K562 (cell line): ENCODE measurements around the gene IL12B. TPM values are rescaled to one million over a fixed set of nuclear protein-coding genes. Genes with fewer than 3 reads are reported as not detected.
A peak's percentile ranks its signal among the peaks of the same experiment; 100 is the strongest.

Experiments used
- CBX2 ChIP-seq: fragments of 200-600 bp; sonication (generic); IDR thresholded peaks from one replicate; pipeline ENCODE4 v1.6.1; 2012; ENCODE audit warnings: mild to moderate bottlenecking, low read length, inconsistent platforms; ENCODE audit not compliant: insufficient read depth, poor library complexity, severe bottlenecking
- FOSL1 ChIP-seq: fragments of 200-800 bp; sonication (Bioruptor generic); conservative IDR thresholded peaks from 2 replicates; pipeline ENCODE4 v1.6.1; 2016; ENCODE audit warnings: missing genetic modification characterization, missing compliant biosample characterization
- HIVEP1 ChIP-seq: fragments of 250-450 bp; sonication (Bioruptor Pico); IDR thresholded peaks from 2 replicates; pipeline ENCODE4 v1.4.0; 2020; ENCODE audit warnings: mild to moderate bottlenecking
- NCOA1 ChIP-seq: fragments of 450-650 bp; IDR thresholded peaks from 2 replicates; pipeline ENCODE4 v1.6.1; 2016; ENCODE audit warnings: low read depth
- NCOR1 ChIP-seq: fragments of 450-650 bp; IDR thresholded peaks from 2 replicates; pipeline ENCODE4 v1.6.1; 2016; ENCODE audit warnings: mild to moderate bottlenecking, moderate library complexity
- OTX1 ChIP-seq: fragments of 450-650 bp; formaldehyde crosslinking; IDR thresholded peaks from 2 replicates; pipeline ENCODE4 v1.4.0; 2022; ENCODE audit warnings: mild to moderate bottlenecking
- PPARD ChIP-seq: fragments of 250-450 bp; sonication (Bioruptor Pico); IDR thresholded peaks from 2 replicates; pipeline ENCODE4 v1.8.0; 2022; ENCODE audit warnings: inconsistent platforms, mild to moderate bottlenecking, moderate library complexity
- SOX6 ChIP-seq: fragments of 450-650 bp; IDR thresholded peaks from 2 replicates; pipeline ENCODE4 v1.6.1; 2014; ENCODE audit warnings: mild to moderate bottlenecking
- U2AF1 ChIP-seq: fragments of 200-400 bp; formaldehyde crosslinking; optimal IDR thresholded peaks from 2 replicates; pipeline ENCODE3; 2017; ENCODE audit warnings: mild to moderate bottlenecking, low read depth, low read length, moderate library complexity
- ZNF12 ChIP-seq: sonication (generic); formaldehyde crosslinking; IDR thresholded peaks from 2 replicates; pipeline ENCODE4 v1.4.0; 2020; ENCODE audit warnings: mild to moderate bottlenecking, missing genetic modification reagents
- ZNF79 ChIP-seq: fragments of 250-450 bp; sonication (Bioruptor Pico); IDR thresholded peaks from 2 replicates; pipeline ENCODE4 v1.4.0; 2020; ENCODE audit warnings: low read depth, mild to moderate bottlenecking, moderate library complexity
- polyA plus RNA-seq, 8 experiments: library from polyadenylated mRNA; depleted of rRNA in 4 of 8; stranded (reverse) in 5 of 8; unstranded in 3 of 8; fragments of >200 nt; fragmentation: Nextera tagmentation in 2 of 8; fragmentation: Illumina TruSeq in 1 of 8; extraction: Ambion mirVana in 2 of 8; extraction: Trizol in 1 of 8; gene quantifications; 2 replicates each; pipeline versions ENCODE4 v1.2.1 to v1.2.3, GENCODE V29; 2011 to 2014; ENCODE audit warnings: inconsistent platforms in 1 of 8, missing spikeins in 1 of 8
- total RNA-seq, 7 experiments: library from RNA; depleted of rRNA in 6 of 7; stranded (reverse); fragments of >200 nt in 6 of 7; fragmentation: Illumina TruSeq in 2 of 7; extraction: Trizol in 2 of 7; gene quantifications; 2 replicates each; pipeline versions ENCODE4 v1.2.1 to v1.2.3, GENCODE V29; 2011 to 2021; ENCODE audit warnings: low replicate concordance in 1 of 7
- TF ChIP-seq, protein P1 (sequence below), 2 experiments: fragments of 450-650 bp in 1 of 2; sonication (generic) in 1 of 2; formaldehyde crosslinking in 1 of 2; IDR thresholded peaks; 2 replicates each; pipeline versions ENCODE4 v1.7.1 to v1.9.0; 2016 to 2022; ENCODE audit warnings: inconsistent platforms in 1 of 2, mild to moderate bottlenecking in 1 of 2, missing genetic modification reagents in 1 of 2
- TF ChIP-seq, protein P2 (sequence below): fragments of 250-450 bp; sonication (Bioruptor Pico); IDR thresholded peaks from 2 replicates; pipeline ENCODE4 v1.8.0; 2021; ENCODE audit warnings: mild to moderate bottlenecking, moderate library complexity
- TF ChIP-seq, protein P3 (sequence below): sonication (generic); formaldehyde crosslinking; IDR thresholded peaks from 2 replicates; pipeline ENCODE4 v1.8.1; 2023; ENCODE audit warnings: mild to moderate bottlenecking, missing genetic modification reagents

The IL12B gene
- total and polyA plus RNA-seq, 9 of the 15 experiments (the other 6 are each of a cell fraction or from before 2014, with no cell fraction given): not detected

DNA sequence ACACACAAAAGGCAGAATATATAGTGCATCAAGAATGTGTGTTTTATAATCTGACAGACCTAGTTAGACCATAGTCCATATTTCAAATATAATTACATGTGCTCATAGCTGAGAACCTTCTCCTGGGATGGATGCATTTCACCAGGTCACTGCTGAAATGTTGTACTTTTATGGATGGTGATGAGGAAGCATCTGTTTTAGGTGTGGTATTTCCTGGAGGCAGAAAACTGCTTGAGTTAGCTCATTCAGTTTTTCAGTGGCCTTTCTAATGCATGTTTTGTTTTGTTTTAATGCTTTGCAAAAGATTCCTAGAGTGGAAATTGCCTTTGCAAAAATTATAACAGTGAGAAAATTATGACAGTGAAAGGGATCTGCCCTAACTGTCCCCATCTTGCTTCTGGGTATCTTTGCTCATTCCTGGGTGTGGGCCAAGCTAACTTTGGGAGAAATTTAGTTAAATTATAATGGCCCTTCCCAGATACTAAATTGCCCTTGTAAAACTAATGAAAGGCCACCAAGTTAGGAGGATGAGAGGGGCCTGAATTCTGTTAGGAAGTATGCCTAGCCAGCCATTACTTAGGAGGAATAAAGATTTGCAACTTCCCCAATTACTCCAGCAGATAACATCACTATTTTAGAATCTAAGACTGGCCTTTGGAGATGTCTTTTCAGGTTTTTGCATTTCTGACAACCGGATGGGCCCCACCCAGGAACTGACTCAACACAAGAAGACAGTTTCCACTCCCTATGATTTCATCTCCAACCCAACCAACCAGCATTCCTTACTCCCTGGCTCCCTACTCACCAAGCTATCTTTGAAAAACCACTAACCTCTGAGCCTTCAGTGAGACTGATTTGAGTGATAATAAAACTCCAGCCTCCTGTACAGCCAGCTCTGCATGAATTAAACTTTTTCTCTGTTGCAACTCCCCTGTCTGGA lies 7.0 kb upstream of the IL12B start (continued):
- peak; percentile 81 for TF ChIP-seq ZNF79 (CRISPR knock-in tag)
- TF ChIP-seq, protein P1, sequence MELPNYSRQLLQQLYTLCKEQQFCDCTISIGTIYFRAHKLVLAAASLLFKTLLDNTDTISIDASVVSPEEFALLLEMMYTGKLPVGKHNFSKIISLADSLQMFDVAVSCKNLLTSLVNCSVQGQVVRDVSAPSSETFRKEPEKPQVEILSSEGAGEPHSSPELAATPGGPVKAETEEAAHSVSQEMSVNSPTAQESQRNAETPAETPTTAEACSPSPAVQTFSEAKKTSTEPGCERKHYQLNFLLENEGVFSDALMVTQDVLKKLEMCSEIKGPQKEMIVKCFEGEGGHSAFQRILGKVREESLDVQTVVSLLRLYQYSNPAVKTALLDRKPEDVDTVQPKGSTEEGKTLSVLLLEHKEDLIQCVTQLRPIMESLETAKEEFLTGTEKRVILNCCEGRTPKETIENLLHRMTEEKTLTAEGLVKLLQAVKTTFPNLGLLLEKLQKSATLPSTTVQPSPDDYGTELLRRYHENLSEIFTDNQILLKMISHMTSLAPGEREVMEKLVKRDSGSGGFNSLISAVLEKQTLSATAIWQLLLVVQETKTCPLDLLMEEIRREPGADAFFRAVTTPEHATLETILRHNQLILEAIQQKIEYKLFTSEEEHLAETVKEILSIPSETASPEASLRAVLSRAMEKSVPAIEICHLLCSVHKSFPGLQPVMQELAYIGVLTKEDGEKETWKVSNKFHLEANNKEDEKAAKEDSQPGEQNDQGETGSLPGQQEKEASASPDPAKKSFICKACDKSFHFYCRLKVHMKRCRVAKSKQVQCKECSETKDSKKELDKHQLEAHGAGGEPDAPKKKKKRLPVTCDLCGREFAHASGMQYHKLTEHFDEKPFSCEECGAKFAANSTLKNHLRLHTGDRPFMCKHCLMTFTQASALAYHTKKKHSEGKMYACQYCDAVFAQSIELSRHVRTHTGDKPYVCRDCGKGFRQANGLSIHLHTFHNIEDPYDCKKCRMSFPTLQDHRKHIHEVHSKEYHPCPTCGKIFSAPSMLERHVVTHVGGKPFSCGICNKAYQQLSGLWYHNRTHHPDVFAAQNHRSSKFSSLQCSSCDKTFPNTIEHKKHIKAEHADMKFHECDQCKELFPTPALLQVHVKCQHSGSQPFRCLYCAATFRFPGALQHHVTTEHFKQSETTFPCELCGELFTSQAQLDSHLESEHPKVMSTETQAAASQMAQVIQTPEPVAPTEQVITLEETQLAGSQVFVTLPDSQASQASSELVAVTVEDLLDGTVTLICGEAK (IDR thresholded peaks at IDR 0.05): peak; percentile 53; the same call in 1 of the 2 replicates
- TF ChIP-seq, protein P1 (CRISPR knock-in tag; IDR thresholded peaks at IDR 0.05): no peak
- no peak for TF ChIP-seq ZNF12 (CRISPR knock-in tag)
- TF ChIP-seq OTX1 (CRISPR knock-in tag): no peak
- TF ChIP-seq, protein P2, sequence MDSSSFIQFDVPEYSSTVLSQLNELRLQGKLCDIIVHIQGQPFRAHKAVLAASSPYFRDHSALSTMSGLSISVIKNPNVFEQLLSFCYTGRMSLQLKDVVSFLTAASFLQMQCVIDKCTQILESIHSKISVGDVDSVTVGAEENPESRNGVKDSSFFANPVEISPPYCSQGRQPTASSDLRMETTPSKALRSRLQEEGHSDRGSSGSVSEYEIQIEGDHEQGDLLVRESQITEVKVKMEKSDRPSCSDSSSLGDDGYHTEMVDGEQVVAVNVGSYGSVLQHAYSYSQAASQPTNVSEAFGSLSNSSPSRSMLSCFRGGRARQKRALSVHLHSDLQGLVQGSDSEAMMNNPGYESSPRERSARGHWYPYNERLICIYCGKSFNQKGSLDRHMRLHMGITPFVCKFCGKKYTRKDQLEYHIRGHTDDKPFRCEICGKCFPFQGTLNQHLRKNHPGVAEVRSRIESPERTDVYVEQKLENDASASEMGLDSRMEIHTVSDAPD (CRISPR knock-in tag): no peak
- no peak for TF ChIP-seq NCOA1
- peak; percentile 88 for TF ChIP-seq FOSL1 (tag)
- TF ChIP-seq HIVEP1 (CRISPR knock-in tag): no peak
- TF ChIP-seq PPARD (CRISPR knock-in tag): no peak
- TF ChIP-seq CBX2: no peak
- TF ChIP-seq NCOR1: no peak
- TF ChIP-seq SOX6: peak; percentile 42; the same call in 1 of the 2 replicates
- TF ChIP-seq, protein P3, sequence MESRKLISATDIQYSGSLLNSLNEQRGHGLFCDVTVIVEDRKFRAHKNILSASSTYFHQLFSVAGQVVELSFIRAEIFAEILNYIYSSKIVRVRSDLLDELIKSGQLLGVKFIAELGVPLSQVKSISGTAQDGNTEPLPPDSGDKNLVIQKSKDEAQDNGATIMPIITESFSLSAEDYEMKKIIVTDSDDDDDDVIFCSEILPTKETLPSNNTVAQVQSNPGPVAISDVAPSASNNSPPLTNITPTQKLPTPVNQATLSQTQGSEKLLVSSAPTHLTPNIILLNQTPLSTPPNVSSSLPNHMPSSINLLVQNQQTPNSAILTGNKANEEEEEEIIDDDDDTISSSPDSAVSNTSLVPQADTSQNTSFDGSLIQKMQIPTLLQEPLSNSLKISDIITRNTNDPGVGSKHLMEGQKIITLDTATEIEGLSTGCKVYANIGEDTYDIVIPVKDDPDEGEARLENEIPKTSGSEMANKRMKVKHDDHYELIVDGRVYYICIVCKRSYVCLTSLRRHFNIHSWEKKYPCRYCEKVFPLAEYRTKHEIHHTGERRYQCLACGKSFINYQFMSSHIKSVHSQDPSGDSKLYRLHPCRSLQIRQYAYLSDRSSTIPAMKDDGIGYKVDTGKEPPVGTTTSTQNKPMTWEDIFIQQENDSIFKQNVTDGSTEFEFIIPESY (CRISPR knock-in tag): no peak
- TF ChIP-seq U2AF1: no peak
